SU-DHL-6 (cell line): ENCODE data around the gene SETBP1.

Experiments used
- H2AFZ ChIP-seq: fragments of 200-600 bp; sonication (generic); 2 replicates; pipeline ENCODE4 v1.6.1; 2014; ENCODE audit warnings: low read depth, mild to moderate bottlenecking, moderate library complexity, mixed read lengths, antibody characterized with exemption, low read length; ENCODE audit not compliant: severe bottlenecking
- H3F3A ChIP-seq: fragments of 200-600 bp; shearing (Covaris generic); 2 replicates; pipeline ENCODE4 v1.6.0; 2016; ENCODE audit warnings: antibody characterized with exemption, mild to moderate bottlenecking; ENCODE audit not compliant: insufficient read depth
- H3K27ac ChIP-seq: fragments of 200-600 bp; sonication (generic); 2 replicates; pipeline ENCODE4 v1.5.1; 2016; ENCODE audit warnings: low read depth, mild to moderate bottlenecking, low read length, moderate library complexity, mixed read lengths
- H3K27me3 ChIP-seq: fragments of 200-600 bp; sonication (generic), shearing (Covaris generic); 2 replicates; pipeline ENCODE4 v1.6.0; 2014; ENCODE audit warnings: mild to moderate bottlenecking, low read length
- H3K36me3 ChIP-seq: fragments of 200-600 bp; sonication (generic); 2 replicates; pipeline ENCODE4 v1.6.1; 2014; ENCODE audit warnings: mild to moderate bottlenecking, low read length, mixed read lengths
- H3K4me2 ChIP-seq: fragments of 300-600, 200-600 bp; shearing (Covaris generic), sonication (generic); 2 replicates; pipeline ENCODE4 v1.6.0; 2014; ENCODE audit warnings: low read length, low read depth, mild to moderate bottlenecking; ENCODE audit not compliant: poor library complexity, severe bottlenecking
- H3K4me3 ChIP-seq: fragments of 200-600 bp; sonication (generic); 2 replicates; pipeline ENCODE4 v1.5.1; 2014; ENCODE audit warnings: antibody characterized with exemption, low read length, mild to moderate bottlenecking, mixed read lengths; ENCODE audit not compliant: insufficient read depth, poor library complexity, severe bottlenecking
- H3K79me2 ChIP-seq: fragments of 200-600 bp; sonication (generic); 2 replicates; pipeline ENCODE4 v1.6.1; 2014; ENCODE audit warnings: mild to moderate bottlenecking, low read length, moderate library complexity; ENCODE audit not compliant: insufficient read depth
- H3K9ac ChIP-seq: fragments of 200-600 bp; sonication (generic); 2 replicates; pipeline ENCODE4 v1.7.0; 2014; ENCODE audit warnings: mild to moderate bottlenecking, low read length
- H3K9me2 ChIP-seq: fragments of 200-600 bp; sonication (generic); replicated peaks from 2 replicates; pipeline ENCODE4 v1.6.1; 2014; ENCODE audit warnings: low read length; ENCODE audit not compliant: insufficient read depth
- H3K9me3 ChIP-seq: fragments of 200-600 bp; sonication (generic); 2 replicates; pipeline ENCODE4 v1.6.1; 2014; ENCODE audit warnings: low read length, mixed read lengths; ENCODE audit not compliant: insufficient read depth
- H4K20me1 ChIP-seq: fragments of 200-600 bp; sonication (generic); 2 replicates; pipeline ENCODE4 v1.6.1; 2014; ENCODE audit warnings: low read depth, mild to moderate bottlenecking, antibody characterized with exemption, low read length, moderate library complexity, mixed read lengths
- EZH2phosphoT487 ChIP-seq: fragments of 200-600 bp; sonication (generic), shearing (Covaris generic); conservative IDR thresholded peaks from 2 replicates; pipeline ENCODE4 v1.6.1; 2018; ENCODE audit warnings: mild to moderate bottlenecking, antibody characterized with exemption, low read length, moderate library complexity, mixed read lengths
- TF ChIP-seq, protein P1 (sequence below): fragments of 200-600 bp; sonication (generic); IDR thresholded peaks from one replicate; pipeline ENCODE4 v1.5.1; 2017; ENCODE audit warnings: antibody characterized with exemption, mild to moderate bottlenecking, low read length, moderate library complexity; ENCODE audit not compliant: insufficient read depth, poor library complexity, severe bottlenecking

SETBP1 gene

DNA sequence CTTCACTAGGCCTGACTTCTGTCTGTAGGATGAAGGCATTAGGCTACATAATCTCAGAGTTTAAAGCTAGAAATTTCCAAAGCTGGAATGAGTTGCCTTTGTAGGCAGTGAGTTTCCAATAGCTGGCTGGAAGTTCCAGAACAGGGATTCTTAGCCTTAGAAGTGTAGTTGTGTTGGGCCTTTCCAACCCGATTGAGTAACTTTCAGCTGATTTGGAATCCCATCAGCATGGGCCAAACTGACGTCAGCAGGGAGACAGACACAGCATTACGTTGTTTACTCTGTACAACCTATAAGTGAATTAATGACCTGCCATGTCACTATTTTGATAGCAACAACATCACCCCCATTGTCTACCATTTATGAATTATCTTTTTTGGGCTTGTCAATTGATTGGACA lies 56.9 kb downstream of the SETBP1 start:
- no peaks in the 10 kb centered on the region for H3F3A ChIP-seq
- no peaks in the 10 kb centered on the region for H3K27me3 ChIP-seq
- no peaks in the 10 kb centered on the region for H4K20me1 ChIP-seq
- H3K9ac ChIP-seq = no peak overlapping the region
- TF ChIP-seq EZH2phosphoT487 = no peak
- TF ChIP-seq, protein P1, sequence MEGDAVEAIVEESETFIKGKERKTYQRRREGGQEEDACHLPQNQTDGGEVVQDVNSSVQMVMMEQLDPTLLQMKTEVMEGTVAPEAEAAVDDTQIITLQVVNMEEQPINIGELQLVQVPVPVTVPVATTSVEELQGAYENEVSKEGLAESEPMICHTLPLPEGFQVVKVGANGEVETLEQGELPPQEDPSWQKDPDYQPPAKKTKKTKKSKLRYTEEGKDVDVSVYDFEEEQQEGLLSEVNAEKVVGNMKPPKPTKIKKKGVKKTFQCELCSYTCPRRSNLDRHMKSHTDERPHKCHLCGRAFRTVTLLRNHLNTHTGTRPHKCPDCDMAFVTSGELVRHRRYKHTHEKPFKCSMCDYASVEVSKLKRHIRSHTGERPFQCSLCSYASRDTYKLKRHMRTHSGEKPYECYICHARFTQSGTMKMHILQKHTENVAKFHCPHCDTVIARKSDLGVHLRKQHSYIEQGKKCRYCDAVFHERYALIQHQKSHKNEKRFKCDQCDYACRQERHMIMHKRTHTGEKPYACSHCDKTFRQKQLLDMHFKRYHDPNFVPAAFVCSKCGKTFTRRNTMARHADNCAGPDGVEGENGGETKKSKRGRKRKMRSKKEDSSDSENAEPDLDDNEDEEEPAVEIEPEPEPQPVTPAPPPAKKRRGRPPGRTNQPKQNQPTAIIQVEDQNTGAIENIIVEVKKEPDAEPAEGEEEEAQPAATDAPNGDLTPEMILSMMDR = no peak
- no peaks in the 10 kb centered on the region for H3K36me3 ChIP-seq
- no peaks in the 10 kb centered on the region for H3K9me2 ChIP-seq
- no peaks in the 10 kb centered on the region for H3K79me2 ChIP-seq
- no peak overlapping the region for H2AFZ ChIP-seq
- no peak overlapping the region for H3K4me3 ChIP-seq
- no peak overlapping the region for H3K4me2 ChIP-seq
- no peak overlapping the region for H3K27ac ChIP-seq
- no peaks in the 10 kb centered on the region for H3K9me3 ChIP-seq

- Histone ChIP-seq H4K20me1 (no peaks in the 10 kb centered on the region), H3K9me2 (no peaks in the 10 kb centered on the region), H2AFZ (no peak overlapping the region), H3K4me3 (no peak overlapping the region), H3K9ac (no peak overlapping the region), H3K27me3 (no peaks in the 10 kb centered on the region), H3F3A (no peaks in the 10 kb centered on the region), H3K79me2 (no peaks in the 10 kb centered on the region), H3K4me2 (no peak overlapping the region), H3K9me3 (no peaks in the 10 kb centered on the region), H3K36me3 (no peaks in the 10 kb centered on the region), H3K27ac (no peak overlapping the region)
- TF ChIP-seq, protein P1 = no peak
- no peak for TF ChIP-seq EZH2phosphoT487
Observed at GRCh38 chr18:44740000-44740399, 59.3 kb downstream of the SETBP1 start.

- no peak overlapping the region for H3K4me3 ChIP-seq
- no peak overlapping the region for H3K9ac ChIP-seq
- H3K27ac ChIP-seq = no peak overlapping the region
- no peaks in the 10 kb centered on the region for H3K36me3 ChIP-seq
- TF ChIP-seq, protein P1 = no peak
- no peak for TF ChIP-seq EZH2phosphoT487
- no peak overlapping the region for H2AFZ ChIP-seq
- H3K79me2 ChIP-seq = no peaks in the 10 kb centered on the region
- no peaks in the 10 kb centered on the region for H4K20me1 ChIP-seq
- H3K4me2 ChIP-seq = no peak overlapping the region
- no peaks in the 10 kb centered on the region for H3K27me3 ChIP-seq
- no peaks in the 10 kb centered on the region for H3K9me2 ChIP-seq
- no peaks in the 10 kb centered on the region for H3K9me3 ChIP-seq
- H3F3A ChIP-seq = no peaks in the 10 kb centered on the region
Observed at GRCh38 chr18:44741085-44741484, 60.4 kb downstream of the SETBP1 start.

DNA sequence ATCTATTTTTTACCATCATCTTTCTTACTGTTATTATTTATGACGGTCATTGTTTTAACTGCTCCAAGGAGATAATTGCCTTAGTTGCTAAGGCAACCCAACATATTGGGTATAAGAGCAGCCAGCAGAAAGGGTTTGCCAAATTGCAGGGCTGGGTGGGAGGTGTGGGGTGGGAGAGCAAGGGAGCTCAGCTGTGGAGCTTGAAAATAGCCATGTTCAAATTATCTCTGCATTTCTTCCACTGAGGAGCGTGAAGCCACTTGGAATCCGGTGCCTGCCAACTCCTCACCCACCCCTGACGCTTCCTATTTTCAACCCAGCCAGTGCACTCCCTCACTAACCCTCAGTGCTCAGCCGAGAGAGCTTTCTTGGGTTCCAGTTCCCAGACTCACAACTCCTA lies 60.8 kb downstream of the SETBP1 start:
- Histone ChIP-seq H4K20me1 (no peaks in the 10 kb centered on the region), H3K9ac (no peak overlapping the region), H2AFZ (no peak overlapping the region)

More for the DNA sequence above, 60.8 kb downstream of the SETBP1 start:
- no peaks in the 10 kb centered on the region for H3K36me3 ChIP-seq
- H3K9me2 ChIP-seq = no peaks in the 10 kb centered on the region
- no peaks in the 10 kb centered on the region for H3K27me3 ChIP-seq
- no peak overlapping the region for H3K27ac ChIP-seq
- no peak overlapping the region for H3K4me2 ChIP-seq
- no peak overlapping the region for H3K4me3 ChIP-seq
- no peak for TF ChIP-seq EZH2phosphoT487
- TF ChIP-seq, protein P1 = no peak
- H3K9me3 ChIP-seq = no peaks in the 10 kb centered on the region
- H3F3A ChIP-seq = no peaks in the 10 kb centered on the region
- no peaks in the 10 kb centered on the region for H3K79me2 ChIP-seq
